Measurements from ENCODE around the gene CCDC85B.

DNA sequence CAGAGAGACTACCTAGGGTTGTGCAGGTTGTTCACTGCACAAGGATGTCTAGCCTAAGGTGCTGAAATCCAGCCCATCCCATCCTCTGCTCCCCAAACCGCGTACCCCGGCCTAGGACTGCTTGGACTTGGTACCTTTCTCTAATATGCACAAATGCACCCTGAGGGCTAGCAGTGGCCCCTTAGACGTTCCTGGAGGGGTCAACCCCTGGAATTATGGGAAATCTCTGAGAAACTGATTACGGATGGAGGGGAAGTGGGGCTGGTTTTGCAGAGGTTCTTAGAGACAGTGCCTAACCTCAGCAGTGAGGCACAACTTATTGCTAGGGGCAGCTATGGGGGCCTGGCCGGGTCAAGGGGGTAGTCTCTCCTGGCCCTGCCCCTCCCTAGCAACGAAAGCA lies 25.9 kb downstream of the CCDC85B start:
- no peak for TF ChIP-seq POLR2AphosphoS5 (IDR thresholded peaks at IDR 0.05; ENCODE audit: low read depth, low read length)
- no peak for TF ChIP-seq TAF1 (IDR thresholded peaks at IDR 0.05; ENCODE audit: low read depth, low read length)
- TF ChIP-seq POLR2A (IDR thresholded peaks at IDR 0.05; ENCODE audit: low read depth, low read length) = no peak
